Left kidney (tissue), 2 donors: ENCODE measurements around the gene PSD2. TPM values are rescaled to one million over a fixed set of nuclear protein-coding genes. Genes with fewer than 3 reads are reported as not detected.

Experiments used
- DNase-seq: peaks from one replicate; pipeline ENCODE4 v3.0.0-alpha.2; 2013
- polyA plus RNA-seq: library from polyadenylated mRNA; unstranded; fragments of 120-200 nt; gene quantifications from one replicate; pipeline ENCODE4 v1.2.1, GENCODE V29; 2013; ENCODE audit not compliant: insufficient read length

The PSD2 gene
- polyA plus RNA-seq, 1 donor: 2.2 TPM

- DNase-seq: no peak
Measured at GRCh38 chr5:139877129-139877597, 81.6 kb downstream of the PSD2 start.

- DNase-seq: no peak
Measured at GRCh38 chr5:139878093-139878492, 82.5 kb downstream of the PSD2 start.

DNA sequence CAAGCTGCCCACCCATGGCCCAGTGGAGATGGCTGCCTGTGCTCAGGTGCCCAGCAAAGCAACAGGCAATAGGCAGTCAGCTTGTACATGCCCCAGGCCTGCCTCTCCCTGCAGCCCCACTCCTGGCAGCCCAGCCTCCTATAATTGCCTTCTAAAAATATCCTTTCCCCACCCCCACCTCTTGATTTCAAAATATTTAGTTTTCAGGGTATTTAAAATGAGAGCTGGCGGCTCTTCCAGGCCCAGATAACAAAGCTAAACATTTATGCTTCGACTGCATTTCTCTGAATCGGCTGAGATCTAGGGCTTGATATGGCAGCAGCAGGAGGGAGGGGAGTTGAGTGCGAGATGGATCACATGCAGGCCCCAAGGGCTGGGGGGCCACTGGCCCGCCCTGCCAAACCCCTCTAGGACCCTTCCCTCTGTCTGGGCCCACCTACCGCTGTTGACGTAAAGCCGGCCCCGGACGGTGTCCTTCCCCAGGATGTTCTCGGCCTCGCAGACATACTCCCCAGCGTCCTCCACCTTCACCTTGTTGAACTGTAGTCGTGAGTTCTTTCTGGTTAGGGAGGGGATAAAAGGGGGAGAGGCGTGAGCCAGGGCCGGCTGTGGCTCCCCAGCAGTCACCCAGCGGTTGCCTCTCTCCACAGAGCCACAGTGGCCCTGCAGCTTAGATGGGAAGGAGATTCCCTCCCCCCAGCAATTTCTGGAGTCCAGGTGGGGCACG is 85.0 kb downstream of the PSD2 start:
- DNase-seq: no peak

GRCh38 chr5:139881143-139881733 is 85.6 kb downstream of the PSD2 start:
- no peak for DNase-seq

- DNase-seq: no peak
Measured at GRCh38 chr5:139882316-139882715, 86.7 kb downstream of the PSD2 start.

DNA sequence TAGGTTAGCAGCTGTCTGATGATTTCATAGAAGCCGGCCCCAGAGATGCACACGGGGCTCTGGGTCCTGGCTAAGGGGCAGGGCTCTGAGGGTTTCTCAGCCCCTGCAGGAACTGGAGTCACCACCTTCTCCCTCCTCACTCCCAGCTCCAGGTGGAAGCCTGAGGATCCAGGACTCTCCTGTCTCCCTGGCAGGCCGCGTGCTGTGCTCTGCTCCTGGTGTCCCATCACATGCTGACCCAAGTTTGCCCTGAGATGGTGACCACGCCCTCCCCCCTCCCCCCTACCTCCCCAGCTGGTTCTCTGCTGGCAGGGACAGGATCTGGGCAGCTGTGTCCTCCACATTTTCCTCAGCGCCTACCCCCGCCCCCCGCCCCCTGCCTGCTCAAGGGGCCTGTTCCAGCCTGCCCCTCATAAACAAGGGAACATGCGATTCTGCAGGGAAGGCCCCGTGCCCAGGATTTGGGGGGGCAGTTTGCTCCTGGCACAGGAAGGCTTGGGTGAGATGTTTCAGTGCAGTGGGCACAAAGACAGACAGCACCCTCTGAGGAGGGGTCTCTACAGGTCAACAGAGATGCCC is 87.4 kb downstream of the PSD2 start:
- no peak for DNase-seq

DNA sequence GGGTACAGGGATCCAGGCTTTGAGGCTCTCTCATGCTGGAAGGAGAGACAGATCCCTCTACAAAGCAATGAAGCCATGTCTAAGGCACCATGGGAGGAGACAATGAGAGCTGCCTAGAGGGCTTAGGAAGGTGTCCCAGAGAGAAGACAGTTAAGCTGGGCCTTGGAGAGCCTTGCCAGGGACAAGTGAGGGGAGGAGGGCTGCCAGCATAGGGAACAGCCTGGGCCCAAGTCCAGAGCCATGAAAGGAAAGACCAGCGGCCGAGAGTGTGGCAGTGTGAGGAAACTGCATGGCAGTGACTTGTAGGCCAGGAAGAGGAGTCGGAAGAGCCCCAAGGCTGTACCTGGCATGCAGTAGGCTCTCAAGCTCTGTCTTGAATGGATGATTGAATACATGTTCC is 88.5 kb downstream of the PSD2 start:
- no peak for DNase-seq

- no peak for DNase-seq
Measured at GRCh38 chr5:139884734-139885133, 89.1 kb downstream of the PSD2 start.

- no peak for DNase-seq
Measured at GRCh38 chr5:139885172-139885856, 89.7 kb downstream of the PSD2 start.

GRCh38 chr5:139885857-139886208 is 90.2 kb downstream of the PSD2 start:
- no peak for DNase-seq

DNA sequence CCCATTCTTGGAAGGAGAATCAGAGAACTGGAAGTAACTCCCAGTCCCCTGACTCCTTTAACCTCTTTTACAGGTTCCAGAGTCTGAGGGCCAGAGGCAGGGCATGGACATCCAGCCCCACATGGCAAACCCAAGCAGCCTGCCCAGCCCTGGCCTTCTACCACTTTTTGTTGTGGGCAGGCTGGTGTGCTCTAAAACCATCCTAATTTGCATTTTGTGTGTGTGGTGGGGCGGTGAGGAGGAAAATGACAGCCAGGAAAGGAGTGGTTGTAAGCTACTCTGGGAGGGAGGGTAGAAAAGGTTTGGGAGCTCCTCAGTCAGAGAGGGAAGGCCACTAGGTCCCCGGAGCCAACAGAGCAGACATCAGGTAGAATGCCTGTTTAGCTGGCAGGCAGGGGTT is 90.6 kb downstream of the PSD2 start:
- no peak for DNase-seq

- DNase-seq: no peak
Measured at GRCh38 chr5:139888370-139888769, 92.8 kb downstream of the PSD2 start.

DNA sequence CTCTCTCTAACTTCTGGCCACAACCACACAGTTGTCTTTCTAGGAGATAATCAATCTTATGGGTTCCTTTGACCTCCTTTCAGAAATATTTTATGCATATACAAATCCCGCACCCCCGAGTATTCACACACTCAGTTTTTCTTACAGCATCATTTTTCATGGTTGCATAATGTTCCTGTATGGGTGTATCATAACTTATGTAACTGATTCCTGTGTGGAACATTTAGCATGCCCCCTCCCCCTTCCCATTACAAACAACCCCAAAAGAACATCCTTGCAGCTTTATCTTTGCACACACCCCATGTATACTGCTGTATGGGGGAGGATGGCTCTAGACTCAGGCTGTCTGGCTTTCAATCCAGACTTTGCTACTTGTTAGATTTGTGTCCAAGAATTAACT is 93.8 kb downstream of the PSD2 start:
- DNase-seq: no peak

- no peak for DNase-seq
Measured at GRCh38 chr5:139893873-139894272, 98.3 kb downstream of the PSD2 start.

Other genes starting within 250 kb of the PSD2 start
- 185 TPM for gene UBE2D2, start 234.5 kb upstream of the PSD2 start, polyA plus RNA-seq
- gene CXXC5, start 147.5 kb upstream of the PSD2 start, polyA plus RNA-seq: 191 TPM
- gene NRG2, start 247.5 kb downstream of the PSD2 start, polyA plus RNA-seq: 0.88 TPM